ENCODE data around the gene NEU3.

- TF ChIP-seq CTCF (IDR thresholded peaks at IDR 0.05) (no peak), POLR2AphosphoS5 (IDR thresholded peaks at IDR 0.05) (no peak), POLR2A (IDR thresholded peaks at IDR 0.05) (no peak), EP300 (IDR thresholded peaks at IDR 0.05) (no peak)
Observed at GRCh38 chr11:75014129-75014528, 25.4 kb downstream of the NEU3 start.

Measured in upper lobe of left lung (tissue), 4 donors.